ENCODE measurements around the gene ADAMTS4.

ADAMTS4 gene

GRCh38 chr1:161138431-161138830 lies 60.4 kb downstream of the ADAMTS4 start:
- no peak for DNase-seq

GRCh38 chr1:161137881-161138280 lies 61.0 kb downstream of the ADAMTS4 start:
- no peak for DNase-seq
